ENCODE data around the gene CDHR3. TPM values are rescaled to one million over a fixed set of nuclear protein-coding genes. Genes with fewer than 3 reads are reported as not detected.
A peak's percentile ranks its signal among the peaks of the same experiment; 100 is the strongest.

The CDHR3 gene
- total RNA-seq, 1 donor from 2014 or later, result 5.4 TPM

DNA sequence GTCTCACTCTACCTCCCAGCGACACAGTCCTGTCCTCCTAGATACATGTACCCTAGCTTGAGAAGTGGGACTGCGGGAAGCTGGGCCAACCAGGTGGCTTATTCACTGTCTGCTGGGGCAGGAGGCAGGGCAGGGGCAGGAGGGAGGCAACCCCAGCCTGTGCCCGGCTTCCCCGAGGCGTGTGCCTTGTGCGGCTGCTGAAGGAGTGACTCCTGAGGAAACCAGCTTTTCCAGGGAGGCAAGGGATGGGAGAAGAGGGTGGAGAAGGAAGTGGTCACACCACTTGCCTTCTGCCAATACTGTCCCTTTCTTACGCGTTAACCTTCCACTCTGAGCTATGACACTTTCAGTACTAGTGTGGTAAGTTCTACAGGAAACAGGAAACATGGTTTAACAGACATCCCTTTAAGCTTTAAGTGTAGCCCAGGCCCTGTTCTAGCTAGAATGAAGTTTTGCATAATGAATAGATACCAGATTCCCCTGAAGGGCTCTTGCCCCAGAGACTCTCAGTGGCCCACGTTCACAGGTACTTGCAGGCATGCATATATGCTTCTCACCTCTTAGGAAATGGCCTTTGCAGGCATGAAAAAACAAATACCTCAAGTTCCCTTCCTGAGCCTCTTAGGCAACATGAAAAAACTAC is 108.4 kb downstream of the CDHR3 start:
- Mint-ChIP-seq H3K4me3 (no peak overlapping the region), H3K27me3 (ENCODE audit: low read depth) (no peaks in the 10 kb centered on the region), H3K9me3 (no peaks in the 10 kb centered on the region), H3K4me1 (peaks cover 5% of the 10 kb centered on the region), H3K36me3 (ENCODE audit: low read depth) (no peaks in the 10 kb centered on the region), H3K27ac (ENCODE audit: unreplicated experiment) (peak overlapping the region; percentile 23)
- TF ChIP-seq CTCF (conservative IDR thresholded peaks at IDR 0.05), result no peak
- no peak for DNase-seq (ENCODE audit: low read depth, low spot score)

- H3K4me3 Mint-ChIP-seq, result no peak overlapping the region
- peak overlapping the region; percentile 23 for H3K27ac Mint-ChIP-seq (ENCODE audit: unreplicated experiment)
- DNase-seq (ENCODE audit: low read depth, low spot score), result no peak
- peaks cover 5% of the 10 kb centered on the region for H3K4me1 Mint-ChIP-seq
- TF ChIP-seq CTCF (conservative IDR thresholded peaks at IDR 0.05), result no peak
- no peaks in the 10 kb centered on the region for H3K27me3 Mint-ChIP-seq (ENCODE audit: low read depth)
- H3K9me3 Mint-ChIP-seq, result no peaks in the 10 kb centered on the region
- no peaks in the 10 kb centered on the region for H3K36me3 Mint-ChIP-seq (ENCODE audit: low read depth)
Observed at GRCh38 chr7:106071999-106072714, 109.1 kb downstream of the CDHR3 start.

DNA sequence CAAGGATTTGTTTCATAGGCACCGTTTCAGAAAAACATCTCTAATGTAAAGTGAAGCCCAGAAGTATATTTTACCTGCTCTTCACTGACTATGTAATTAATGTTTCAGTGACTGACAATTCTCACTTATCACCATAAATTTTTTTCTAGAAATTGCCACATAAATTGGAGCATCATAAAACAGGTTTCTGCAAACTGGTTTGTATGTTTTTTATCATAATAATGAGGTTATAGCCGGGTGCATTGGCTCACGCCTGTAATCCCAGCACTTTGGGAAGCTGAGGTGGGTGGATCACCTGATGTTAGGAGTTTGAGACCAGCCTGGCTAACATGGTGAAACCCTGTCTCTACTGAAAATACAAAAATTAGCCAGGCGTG is 109.6 kb downstream of the CDHR3 start:
- H3K9me3 Mint-ChIP-seq, result no peaks in the 10 kb centered on the region
- no peaks in the 10 kb centered on the region for H3K36me3 Mint-ChIP-seq (ENCODE audit: low read depth)
- DNase-seq (ENCODE audit: low read depth, low spot score), result no peak
- no peak for TF ChIP-seq CTCF (conservative IDR thresholded peaks at IDR 0.05)
- H3K4me1 Mint-ChIP-seq, result peaks cover 5% of the 10 kb centered on the region
- H3K27ac Mint-ChIP-seq (ENCODE audit: unreplicated experiment), result no peak overlapping the region
- no peak overlapping the region for H3K4me3 Mint-ChIP-seq
- H3K27me3 Mint-ChIP-seq (ENCODE audit: low read depth), result no peaks in the 10 kb centered on the region

DNA sequence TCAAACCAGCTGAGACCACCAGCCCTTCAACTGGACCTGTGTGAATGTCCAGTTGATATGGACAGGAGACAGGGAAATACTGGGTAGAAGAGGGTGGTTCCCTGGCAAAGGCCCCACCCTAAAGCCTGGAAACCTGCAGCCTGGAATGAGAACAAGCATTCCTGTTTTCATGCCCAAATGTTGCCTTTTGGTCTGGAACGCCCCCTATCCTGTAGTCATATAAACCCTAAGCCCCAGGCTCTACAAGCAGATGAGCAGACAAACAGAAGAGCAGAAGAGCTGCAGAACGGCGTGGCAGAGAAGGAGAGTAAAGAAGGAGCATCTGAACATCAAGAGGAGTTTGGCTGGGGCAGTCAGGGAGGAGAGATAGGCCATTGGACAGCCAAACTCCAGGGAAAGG is 110.6 kb downstream of the CDHR3 start:
- no peaks in the 10 kb centered on the region for H3K9me3 Mint-ChIP-seq
- H3K27me3 Mint-ChIP-seq (ENCODE audit: low read depth), result no peaks in the 10 kb centered on the region
- no peak overlapping the region for H3K4me3 Mint-ChIP-seq
- peaks cover 5% of the 10 kb centered on the region for H3K4me1 Mint-ChIP-seq
- peak overlapping the region; percentile 1 for H3K27ac Mint-ChIP-seq (ENCODE audit: unreplicated experiment)
- H3K36me3 Mint-ChIP-seq (ENCODE audit: low read depth), result no peaks in the 10 kb centered on the region
- DNase-seq (ENCODE audit: low read depth, low spot score), result no peak
- TF ChIP-seq CTCF (conservative IDR thresholded peaks at IDR 0.05), result no peak

DNA sequence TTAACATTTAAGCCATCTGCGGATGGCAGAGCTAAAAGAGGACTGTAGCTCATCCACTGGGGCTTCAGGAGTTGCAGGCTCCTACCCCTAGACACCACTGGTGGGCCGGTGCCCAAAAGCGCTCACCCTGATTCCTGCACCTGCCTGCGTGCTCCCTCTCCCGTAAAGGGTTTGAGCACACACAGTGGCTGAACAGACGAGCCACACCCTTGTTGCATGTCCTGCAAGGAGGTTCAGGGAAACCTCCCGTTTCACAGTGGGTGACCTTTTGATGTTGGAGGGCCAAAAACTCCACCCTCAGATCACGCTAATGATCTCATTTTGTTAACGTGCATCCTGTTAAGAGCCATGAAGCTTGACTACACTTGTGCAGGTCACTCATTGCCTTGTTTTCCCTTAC is 111.2 kb downstream of the CDHR3 start:
- Mint-ChIP-seq H3K36me3 (ENCODE audit: low read depth) (no peaks in the 10 kb centered on the region), H3K4me3 (no peak overlapping the region), H3K27ac (ENCODE audit: unreplicated experiment) (no peak overlapping the region), H3K4me1 (peaks cover 5% of the 10 kb centered on the region), H3K9me3 (no peaks in the 10 kb centered on the region), H3K27me3 (ENCODE audit: low read depth) (no peaks in the 10 kb centered on the region)
- no peak for TF ChIP-seq CTCF (conservative IDR thresholded peaks at IDR 0.05)
- no peak for DNase-seq (ENCODE audit: low read depth, low spot score)

Measured in neural crest cell (in vitro differentiated cells).